ENCODE data around the gene ASGR2. TPM values are rescaled to one million over a fixed set of nuclear protein-coding genes. Genes with fewer than 3 reads are reported as not detected.

ASGR2 gene
- polyA plus RNA-seq, 1 donor from 2014 or later = not detected

GRCh38 chr17:7098802-7099459 lies 15.7 kb downstream of the ASGR2 start:
- H3K9ac ChIP-seq (ENCODE audit: low read length) = no peak overlapping the region
- no peaks in the 10 kb centered on the region for H3F3A ChIP-seq (ENCODE audit: insufficient read depth, low read length, poor library complexity, severe bottlenecking)
- TF ChIP-seq RAD21 (conservative IDR thresholded peaks at IDR 0.05) = no peak
- no peak for TF ChIP-seq REST (IDR thresholded peaks at IDR 0.05; ENCODE audit: borderline replicate concordance)
- no peak for TF ChIP-seq POLR2AphosphoS5 (IDR thresholded peaks at IDR 0.05)
- TF ChIP-seq SMC3 (conservative IDR thresholded peaks at IDR 0.05; ENCODE audit: poor library complexity) = no peak
- no peak for TF ChIP-seq CTCF (IDR thresholded peaks at IDR 0.05; ENCODE audit: poor library complexity, severe bottlenecking)
- TF ChIP-seq EZH2 (IDR thresholded peaks at IDR 0.05; ENCODE audit: borderline replicate concordance, insufficient read depth, low read length, poor library complexity, severe bottlenecking) = no peak
- no peak for TF ChIP-seq MXI1 (conservative IDR thresholded peaks at IDR 0.05; ENCODE audit: poor library complexity, severe bottlenecking)
- TF ChIP-seq TAF1 (IDR thresholded peaks at IDR 0.05; ENCODE audit: low read depth) = no peak
- no peak for TF ChIP-seq EP300 (conservative IDR thresholded peaks at IDR 0.05; ENCODE audit: poor library complexity, severe bottlenecking)
- no peak overlapping the region for H2AFZ ChIP-seq (ENCODE audit: low read depth, low read length)
- no peaks in the 10 kb centered on the region for H3K27me3 ChIP-seq (ENCODE audit: insufficient read depth, low read depth, low read length)
- H3K27ac ChIP-seq (ENCODE audit: low read length) = no peak overlapping the region
- no peaks in the 10 kb centered on the region for H3K79me2 ChIP-seq (replicated peaks; ENCODE audit: insufficient read depth, low read length)
- no peaks in the 10 kb centered on the region for H3K36me3 ChIP-seq (ENCODE audit: insufficient read depth, low read length)
- H4K20me1 ChIP-seq (ENCODE audit: insufficient read depth) = no peaks in the 10 kb centered on the region
- H3K4me3 ChIP-seq (ENCODE audit: low read length) = no peak overlapping the region
- no peaks in the 10 kb centered on the region for H3K9me3 ChIP-seq (ENCODE audit: low read length)
- H3K4me2 ChIP-seq (ENCODE audit: low read length) = no peak overlapping the region
- H3K9me2 ChIP-seq (ENCODE audit: insufficient read depth, low read length) = no peaks in the 10 kb centered on the region

- Histone ChIP-seq H3K9me3 (ENCODE audit: low read length) (no peaks in the 10 kb centered on the region), H3K27me3 (ENCODE audit: insufficient read depth, low read depth, low read length) (no peaks in the 10 kb centered on the region), H2AFZ (ENCODE audit: low read depth, low read length) (no peak overlapping the region), H4K20me1 (ENCODE audit: insufficient read depth) (no peaks in the 10 kb centered on the region), H3F3A (ENCODE audit: insufficient read depth, low read length, poor library complexity, severe bottlenecking) (no peaks in the 10 kb centered on the region), H3K79me2 (replicated peaks; ENCODE audit: insufficient read depth, low read length) (no peaks in the 10 kb centered on the region), H3K4me3 (ENCODE audit: low read length) (no peak overlapping the region), H3K9ac (ENCODE audit: low read length) (no peak overlapping the region), H3K4me2 (ENCODE audit: low read length) (no peak overlapping the region), H3K9me2 (ENCODE audit: insufficient read depth, low read length) (no peaks in the 10 kb centered on the region), H3K36me3 (ENCODE audit: insufficient read depth, low read length) (no peaks in the 10 kb centered on the region), H3K27ac (ENCODE audit: low read length) (no peak overlapping the region)
- TF ChIP-seq RAD21 (conservative IDR thresholded peaks at IDR 0.05) (no peak), CTCF (IDR thresholded peaks at IDR 0.05; ENCODE audit: poor library complexity, severe bottlenecking) (no peak), SMC3 (conservative IDR thresholded peaks at IDR 0.05; ENCODE audit: poor library complexity) (no peak), TAF1 (IDR thresholded peaks at IDR 0.05; ENCODE audit: low read depth) (no peak), REST (IDR thresholded peaks at IDR 0.05; ENCODE audit: borderline replicate concordance) (no peak), EZH2 (IDR thresholded peaks at IDR 0.05; ENCODE audit: borderline replicate concordance, insufficient read depth, low read length, poor library complexity, severe bottlenecking) (no peak), POLR2AphosphoS5 (IDR thresholded peaks at IDR 0.05) (no peak), MXI1 (conservative IDR thresholded peaks at IDR 0.05; ENCODE audit: poor library complexity, severe bottlenecking) (no peak), EP300 (conservative IDR thresholded peaks at IDR 0.05; ENCODE audit: poor library complexity, severe bottlenecking) (no peak)
Measured at GRCh38 chr17:7097940-7098339, 16.7 kb downstream of the ASGR2 start.
